CD4-positive, alpha-beta T cell treated with Interleukin-6 at 100 ng/mL for 8 hours (primary cell): ENCODE measurements around the gene SPATA13.

Source experiments
- DNase-seq: peaks from one replicate; pipeline ENCODE4 v3.0.0-alpha.2; 2020; ENCODE audit warnings: mixed read lengths, low spot score

The SPATA13 gene

DNA sequence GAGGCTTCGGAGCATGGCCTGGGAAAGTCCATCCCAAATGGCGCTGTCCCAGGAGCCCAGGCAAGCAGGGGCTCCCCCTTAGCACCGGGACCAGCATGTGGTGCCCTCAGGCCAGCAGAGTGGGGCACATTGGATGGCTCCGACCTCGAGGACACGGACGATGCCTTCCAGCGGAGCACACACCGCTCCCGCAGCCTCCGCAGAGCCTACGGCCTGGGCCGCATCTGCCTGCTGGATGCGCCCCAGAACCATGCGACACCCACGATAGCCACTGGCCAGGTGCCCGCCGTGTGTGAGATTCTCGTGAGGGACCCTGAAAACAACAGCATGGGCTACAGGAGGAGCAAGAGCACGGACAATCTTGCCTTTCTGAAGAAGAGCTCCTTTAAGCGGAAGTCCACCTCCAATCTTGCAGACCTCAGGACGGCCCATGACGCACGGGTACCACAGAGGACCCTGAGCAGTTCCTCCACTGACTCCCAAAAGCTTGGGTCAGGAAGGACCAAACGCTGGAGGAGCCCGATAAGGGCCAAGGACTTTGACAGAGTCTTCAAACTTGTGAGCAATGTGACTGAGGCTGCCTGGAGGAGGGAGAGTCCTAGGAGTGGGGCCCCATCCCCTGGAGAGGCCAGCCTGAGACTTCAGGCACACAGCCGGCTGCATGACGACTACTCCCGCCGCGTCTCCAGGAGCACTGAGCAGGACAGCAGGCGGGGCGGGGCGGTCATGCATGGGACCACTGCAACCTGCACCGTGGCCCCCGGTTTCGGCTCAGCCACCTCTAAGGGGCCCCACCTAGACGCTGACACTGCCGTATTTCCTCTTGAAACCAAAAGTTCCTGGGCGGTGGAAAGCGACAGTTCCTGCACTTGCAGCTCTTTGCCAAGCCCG lies 63.1 kb downstream of the SPATA13 start:
- no peak for DNase-seq

DNA sequence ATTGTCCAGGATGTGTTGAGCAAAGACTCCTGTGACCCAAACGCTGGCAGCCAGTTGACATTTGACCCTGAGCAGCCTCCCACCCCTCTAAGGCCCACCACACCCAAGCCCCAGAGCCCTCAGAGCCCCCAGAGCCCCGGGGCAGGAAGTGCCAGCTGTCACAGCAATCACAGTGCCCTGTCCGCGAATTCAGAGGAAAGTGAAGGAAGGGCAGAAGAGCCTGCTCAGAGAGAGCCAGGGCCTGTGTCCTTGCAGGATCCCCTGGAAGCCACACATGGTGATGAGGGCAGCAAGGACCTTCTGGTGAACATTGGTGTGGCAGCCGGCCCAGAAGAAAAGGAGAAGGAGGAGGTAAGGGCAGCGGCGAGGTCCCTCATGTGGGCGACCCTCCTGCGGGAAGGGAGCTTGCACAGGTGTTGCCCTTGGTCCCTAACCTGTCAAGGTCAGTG lies 63.7 kb downstream of the SPATA13 start:
- DNase-seq: no peak

DNA sequence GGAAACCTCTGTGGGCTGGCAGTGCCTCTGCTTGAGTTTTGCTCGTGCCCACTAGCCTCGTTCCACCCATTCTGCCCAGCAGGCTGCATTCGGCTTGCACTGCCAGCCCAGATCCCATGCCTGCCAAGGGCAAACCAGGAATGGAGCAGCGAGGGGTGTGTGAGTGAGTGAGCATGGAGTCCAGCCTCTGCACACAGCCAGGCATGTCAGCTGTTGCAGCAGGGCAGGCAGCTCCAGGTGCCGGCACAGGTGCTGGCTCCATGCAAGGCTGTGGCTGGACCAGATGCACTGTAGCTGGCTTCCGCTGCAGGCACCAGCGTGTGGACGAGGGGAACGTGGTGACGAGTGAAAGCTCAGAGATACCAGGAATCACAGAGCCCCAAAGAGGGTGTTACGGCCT lies 64.5 kb downstream of the SPATA13 start:
- DNase-seq: no peak

DNA sequence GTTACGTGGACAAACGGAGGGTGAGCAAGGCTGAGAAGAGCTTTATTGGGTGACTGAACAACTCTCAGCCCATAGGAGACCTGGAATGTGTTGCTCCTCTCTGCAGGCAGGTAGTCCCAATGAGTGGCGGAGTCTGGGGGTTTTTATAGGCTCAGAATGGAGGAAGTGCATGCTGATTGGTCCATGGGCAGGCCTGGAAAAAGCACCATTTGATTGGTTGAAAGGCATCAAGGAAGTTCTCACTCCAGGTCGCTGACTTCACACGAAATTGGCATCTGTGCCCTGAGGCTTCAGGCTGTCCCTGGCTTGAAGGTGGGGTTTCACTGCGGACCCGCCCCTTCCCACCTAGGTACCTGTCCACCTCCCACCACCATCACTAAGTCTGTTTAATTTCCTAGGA lies 65.4 kb downstream of the SPATA13 start:
- DNase-seq: no peak

DNA sequence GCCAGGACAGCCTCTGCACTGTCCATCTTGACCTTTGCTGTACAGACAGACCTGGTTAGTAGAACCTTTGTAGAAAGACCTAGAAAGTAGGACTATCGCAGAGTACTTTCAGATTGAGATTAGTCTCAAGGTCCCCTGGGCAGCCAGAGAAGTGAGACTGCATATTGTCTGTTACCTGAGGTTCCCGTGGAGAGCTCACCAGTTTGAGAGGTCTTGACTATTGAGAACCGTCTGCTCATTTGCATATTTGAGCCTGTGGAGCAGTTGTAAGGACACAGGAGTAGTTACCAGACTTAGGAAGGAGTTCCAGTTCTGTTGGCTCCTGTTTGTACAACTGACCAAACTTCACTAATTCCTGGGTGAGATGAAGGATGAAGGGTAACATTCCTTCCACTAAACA lies 66.2 kb downstream of the SPATA13 start:
- no peak for DNase-seq

DNA sequence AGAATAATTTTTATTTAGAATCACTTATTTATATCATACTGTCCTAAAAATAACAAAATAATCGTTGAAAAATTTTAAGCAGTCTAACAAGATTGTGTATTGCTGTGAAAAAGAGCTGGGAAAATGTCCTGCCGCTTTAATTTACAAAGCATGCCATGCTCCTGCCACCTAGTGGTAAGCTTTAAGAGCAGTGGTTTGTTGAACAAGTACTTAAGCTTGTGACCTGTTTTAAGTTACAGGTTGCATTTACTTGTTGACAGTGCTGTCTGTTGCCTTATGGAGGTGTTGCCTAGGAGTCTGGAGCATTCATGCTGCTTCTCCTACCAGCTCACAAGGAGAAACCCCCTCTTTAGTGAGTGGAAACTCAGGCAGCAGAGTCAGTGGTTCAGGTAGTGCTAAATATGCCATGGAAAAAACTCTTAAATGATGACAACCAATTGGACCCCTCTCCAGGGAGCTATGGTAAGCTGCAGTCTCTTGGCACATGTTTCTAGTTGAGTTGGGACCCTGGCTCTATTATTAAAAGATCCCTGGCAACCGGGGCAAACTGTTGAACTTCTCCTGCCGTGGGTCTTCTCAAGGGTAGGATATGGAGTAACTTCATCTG lies 68.4 kb downstream of the SPATA13 start:
- peak; percentile 66 for DNase-seq

DNA sequence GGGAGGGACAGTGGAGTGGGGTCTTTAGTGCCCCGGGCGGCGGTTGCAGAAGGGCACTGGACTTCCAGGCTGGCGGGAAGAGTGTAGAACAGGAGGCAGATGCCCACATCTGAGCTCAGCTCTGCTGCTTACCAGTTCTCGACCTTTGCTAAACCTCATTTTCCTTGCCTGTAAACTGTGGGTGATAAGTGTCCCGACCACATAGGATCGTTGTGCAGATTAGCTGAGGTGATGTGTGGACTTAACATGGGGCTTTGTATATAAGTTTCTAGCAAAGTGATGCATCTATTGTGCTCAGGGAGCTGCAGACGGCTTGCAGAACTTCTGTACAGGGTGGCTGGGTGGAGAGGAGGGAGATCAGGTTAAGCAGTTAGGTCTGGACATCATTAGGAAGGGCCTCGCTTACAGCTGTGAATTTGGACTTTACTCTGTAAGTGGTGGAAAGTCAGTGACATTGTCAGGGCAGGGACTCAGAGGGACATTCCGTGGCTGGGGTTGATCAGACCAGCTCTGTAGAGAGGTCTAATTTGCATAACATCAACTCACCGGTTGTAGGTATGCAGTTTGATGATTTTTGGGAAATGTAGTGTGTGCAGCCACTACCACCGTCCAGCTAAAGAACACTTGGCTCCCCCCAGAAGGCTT lies 70.0 kb downstream of the SPATA13 start:
- DNase-seq: no peak

DNA sequence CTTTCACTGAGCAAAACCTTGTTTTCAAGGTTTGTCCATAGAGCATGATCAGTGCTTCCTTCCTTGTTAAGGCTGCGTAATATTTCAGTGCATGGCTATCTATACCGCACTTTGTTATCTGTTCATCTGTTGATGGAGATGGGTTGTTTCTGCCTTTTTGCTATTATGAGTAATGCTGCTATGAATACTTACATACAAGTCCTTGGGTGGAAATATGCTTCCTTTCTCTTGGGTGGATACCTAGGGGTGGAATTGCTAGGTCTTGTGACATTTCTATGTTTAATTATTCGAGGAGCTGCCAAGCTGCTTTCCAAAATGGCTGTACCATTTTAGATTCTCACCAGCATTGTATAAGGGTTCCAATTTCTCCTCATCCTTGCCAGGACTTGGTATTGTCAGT lies 70.9 kb downstream of the SPATA13 start:
- DNase-seq: no peak

DNA sequence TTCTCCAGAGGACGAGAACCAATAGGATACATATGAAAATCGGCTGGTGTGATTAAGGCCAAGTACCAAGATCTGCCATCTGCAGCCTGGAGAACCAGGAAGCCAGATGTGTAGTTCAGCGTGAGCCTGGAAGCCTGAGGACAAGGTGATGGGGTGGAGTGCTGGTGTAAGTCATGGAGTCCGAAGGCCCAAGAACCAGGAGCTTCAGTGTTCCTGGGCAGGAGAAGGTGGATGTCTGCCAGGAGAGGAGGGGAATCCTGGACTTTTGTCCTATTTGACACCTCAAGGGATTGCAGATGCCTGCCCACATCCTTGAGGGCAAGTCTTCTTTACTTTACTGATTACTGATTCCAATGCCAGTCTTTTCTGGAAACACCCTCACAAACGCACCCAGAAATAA lies 71.5 kb downstream of the SPATA13 start:
- DNase-seq: no peak

DNA sequence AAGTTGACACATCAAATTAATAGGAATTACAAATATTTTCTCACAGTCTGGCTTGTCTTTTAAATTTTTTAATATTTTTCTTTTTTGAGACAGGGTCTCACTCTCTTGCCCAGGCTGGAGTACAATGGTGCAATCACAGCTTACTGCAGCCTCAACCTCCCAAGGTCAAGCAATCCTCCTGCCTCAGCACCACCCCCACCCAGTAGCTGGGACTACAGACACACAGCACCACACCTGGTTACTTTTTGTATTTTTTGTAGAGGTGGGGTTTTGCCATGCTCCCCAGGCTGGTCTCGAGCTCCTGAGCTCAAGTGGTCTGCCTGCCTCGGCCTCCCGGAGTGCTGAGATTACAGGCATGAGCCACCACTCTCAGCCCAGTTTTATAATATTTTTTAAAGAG lies 72.0 kb downstream of the SPATA13 start:
- no peak for DNase-seq

DNA sequence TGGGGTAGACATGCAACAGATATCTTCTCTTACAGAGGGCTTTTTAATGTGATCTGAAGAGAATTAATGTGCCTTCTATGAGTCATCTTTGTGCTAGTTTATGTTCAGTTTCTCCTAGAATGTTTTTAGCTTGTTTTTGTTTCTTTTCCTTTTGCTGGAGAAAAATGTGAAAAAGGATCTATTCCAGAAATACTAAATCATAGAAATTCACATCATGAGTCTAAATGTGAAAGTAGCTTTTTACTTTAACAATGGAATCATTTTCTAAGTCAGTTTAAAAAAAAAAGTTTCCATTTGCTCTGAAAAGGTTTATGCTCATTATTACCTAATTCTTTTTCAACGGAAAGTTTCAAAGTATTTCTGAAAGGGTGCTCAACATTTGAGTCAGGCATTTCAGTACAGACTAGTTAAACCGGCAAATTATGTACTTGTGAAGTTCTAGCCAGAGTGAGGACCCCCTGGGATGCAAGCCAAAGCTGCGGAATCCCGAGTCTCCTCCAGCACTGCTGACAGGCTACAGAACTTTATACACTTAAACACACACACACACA lies 72.9 kb downstream of the SPATA13 start:
- no peak for DNase-seq

DNA sequence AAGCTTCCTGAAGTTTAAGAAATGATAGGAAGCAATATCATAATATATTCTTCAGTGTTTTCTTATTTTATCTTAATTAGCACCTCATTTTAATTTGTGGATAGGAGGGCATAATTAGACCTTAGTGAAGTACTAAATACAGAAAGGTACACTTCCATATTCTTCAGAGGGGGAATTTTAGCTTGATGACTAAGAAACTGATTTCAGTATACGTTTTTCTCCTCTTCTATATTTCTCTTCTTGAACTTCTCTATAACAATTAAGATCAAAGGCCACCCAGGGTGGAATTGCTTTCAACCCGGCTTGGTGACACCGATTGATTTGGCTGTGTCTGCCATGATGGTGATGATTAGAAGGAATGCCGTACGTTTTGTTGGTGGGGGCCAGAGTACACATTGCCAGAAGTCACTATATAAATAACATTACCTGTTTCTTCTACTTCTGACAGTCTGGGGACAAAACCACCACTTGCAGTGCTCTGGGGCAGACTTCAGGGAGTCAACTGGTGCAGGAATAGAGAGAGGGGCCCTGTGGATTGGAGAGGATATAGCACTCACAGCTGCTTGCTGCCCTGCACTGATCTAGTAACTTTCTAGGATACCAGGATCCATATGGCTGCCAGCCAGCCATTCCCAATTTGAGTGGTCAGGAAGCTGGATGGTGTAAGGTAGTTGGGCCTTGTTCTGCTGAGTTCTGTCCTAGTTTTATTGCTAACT lies 73.8 kb downstream of the SPATA13 start:
- DNase-seq: no peak

DNA sequence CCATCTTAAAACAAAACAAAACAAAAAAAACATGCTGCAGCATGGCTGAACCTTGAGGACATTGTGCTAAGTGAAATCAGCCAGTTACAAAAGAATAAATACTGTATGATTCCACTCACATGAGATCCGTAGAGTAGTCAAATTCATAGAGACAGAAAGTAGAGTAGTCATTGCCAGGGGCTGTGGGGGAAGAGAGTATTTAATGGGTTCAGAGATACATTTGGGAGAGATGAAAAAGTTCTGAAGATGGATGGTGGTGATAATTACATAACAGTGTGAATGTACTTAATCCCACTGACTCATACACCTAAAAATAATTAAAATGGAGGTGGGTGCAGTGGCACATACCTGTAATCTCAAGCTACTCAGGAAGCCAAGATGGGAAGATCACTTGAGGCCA lies 76.8 kb downstream of the SPATA13 start:
- no peak for DNase-seq

DNA sequence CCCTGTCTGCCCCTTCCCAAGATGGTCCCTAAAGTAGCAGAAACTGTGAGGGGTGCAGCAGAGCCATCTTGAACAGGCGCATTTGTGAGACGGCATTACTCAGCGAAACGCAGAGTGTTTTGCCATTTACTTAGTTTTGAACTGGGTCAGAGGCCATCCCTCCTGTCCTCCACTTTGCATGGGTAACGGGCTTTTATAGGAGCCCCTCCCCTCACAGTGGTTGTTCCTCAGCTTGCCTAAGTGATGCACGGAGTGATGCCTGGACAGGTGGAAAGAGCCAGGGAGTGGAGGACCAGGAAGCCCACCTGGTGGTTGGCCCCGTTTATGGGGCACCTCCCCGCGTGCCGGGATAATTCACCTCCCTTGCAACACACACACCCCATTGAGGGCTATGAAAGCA lies 80.8 kb downstream of the SPATA13 start:
- no peak for DNase-seq

DNA sequence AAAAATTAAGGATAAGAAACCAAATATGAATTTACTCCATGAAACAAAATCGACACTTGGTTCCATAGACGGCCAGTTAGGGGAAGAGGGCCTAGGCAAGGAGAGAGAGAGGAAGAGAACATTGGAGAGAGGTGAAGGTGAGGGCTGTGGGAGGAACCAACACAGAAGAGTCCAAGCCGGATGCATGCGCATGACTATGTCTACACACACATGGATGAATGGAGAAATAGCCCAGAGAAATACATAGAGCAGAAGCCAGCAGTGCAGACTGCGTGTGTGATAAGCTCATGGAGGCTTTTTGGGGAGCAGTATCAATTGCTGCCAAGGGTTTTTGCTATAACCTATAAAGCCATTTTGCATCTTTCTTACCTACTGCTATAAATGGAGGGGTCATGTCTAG lies 81.6 kb downstream of the SPATA13 start:
- DNase-seq: no peak

DNA sequence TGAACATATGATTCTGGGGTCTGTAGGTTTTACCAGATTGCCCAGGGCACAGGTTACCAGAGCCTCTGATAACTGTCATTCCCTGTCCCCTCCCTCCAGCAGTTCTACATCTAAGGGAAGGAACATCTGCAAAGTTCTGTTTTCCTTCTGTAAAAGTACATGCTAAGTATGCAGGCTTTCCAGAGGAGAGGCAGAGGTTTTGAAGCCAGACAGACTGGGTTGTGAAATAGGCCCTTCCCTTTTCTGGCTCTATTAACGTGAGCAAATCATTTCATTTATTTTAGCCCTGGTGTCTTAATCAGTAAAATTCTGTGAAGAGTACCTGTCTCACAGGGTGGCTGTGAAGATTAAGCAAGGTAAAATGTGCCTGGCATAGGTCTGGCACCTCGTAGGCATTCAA lies 82.8 kb downstream of the SPATA13 start:
- DNase-seq: no peak

DNA sequence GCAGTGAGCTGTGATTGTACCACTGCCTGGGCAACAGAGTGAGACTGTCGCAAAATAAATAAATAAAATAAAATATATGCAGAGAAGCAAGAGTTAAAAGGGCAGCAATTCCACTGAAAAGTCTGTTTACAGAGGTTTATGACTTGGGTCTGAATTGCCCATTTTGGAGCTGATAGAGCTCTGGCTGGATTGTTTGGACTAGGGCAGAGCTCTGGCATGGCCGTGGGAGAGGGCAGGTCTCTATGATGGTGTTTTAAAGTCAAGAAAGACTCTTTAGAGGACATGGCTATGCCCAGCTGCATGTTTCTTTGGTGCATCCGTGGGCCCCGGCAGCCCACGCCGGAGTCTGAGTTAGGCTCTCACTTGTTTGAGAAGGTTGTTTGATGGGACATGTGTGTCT lies 84.3 kb downstream of the SPATA13 start:
- no peak for DNase-seq

DNA sequence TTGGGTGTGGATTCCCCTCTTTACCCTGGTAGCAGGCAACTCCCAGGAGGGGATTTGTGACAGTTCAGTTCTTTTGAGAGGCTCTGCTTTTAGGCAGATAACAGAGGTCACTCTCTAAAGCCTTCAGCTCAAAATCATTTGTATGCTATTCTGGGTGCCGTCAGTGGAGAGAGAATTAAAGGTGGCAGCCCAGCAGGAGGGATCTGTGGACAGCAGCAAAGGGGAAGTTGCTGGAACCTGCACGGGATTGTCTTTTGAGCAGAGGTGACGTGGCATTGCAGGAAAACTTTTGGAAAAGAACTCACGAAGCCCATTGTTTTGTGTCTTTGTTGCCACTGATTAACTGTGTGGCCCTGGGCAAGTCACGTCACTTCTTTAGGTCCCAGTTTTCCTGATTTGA lies 86.5 kb downstream of the SPATA13 start:
- no peak for DNase-seq

DNA sequence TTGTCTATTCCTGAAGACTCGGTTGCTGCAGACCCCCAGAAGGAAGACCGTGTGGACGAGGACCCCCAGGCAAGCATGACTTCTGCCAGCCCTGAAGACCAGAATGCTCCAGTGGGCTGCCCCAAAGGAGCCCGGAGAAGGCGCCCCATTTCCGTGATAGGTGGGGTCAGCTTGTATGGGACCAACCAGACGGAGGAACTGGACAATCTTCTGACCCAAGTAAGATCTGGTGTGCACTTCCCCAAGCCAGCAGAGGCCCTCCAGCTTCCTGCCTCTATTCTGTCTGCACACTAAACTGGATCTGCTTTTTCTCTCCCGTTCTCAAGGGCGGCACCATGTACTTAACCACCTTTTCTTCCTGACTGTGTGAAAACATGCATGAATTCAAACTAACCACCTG lies 89.1 kb downstream of the SPATA13 start:
- no peak for DNase-seq

DNA sequence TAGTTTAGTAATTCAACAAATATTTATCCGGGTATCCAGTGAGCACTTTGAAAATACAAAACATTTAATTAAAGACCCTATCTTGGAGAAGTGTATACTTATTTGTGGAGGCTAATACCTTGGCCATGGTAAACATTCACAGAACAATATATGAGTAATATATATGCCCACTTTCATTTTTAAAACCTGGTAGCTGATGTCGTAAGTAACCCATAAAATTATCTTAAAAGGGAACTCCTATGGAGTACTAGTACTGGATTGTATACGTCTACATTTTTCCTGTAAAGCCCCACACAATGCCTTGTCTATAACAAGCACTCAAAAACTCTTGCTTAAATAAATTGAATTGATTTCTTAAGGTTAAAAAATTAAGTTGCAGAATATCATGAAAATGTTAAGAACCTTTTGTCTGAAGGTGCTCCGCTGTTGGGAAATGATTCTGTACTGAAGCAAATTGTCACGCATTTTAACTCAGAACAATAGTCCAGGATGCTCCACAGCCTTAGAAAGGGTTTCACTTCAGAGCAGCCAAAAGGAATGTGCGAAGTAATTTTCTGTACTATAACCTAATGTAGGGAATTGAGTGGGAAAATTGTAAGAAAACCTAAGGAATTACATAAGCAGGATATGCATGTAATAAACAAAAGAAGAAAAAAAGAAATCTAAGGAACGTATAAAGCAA lies 90.0 kb downstream of the SPATA13 start:
- DNase-seq: no peak

DNA sequence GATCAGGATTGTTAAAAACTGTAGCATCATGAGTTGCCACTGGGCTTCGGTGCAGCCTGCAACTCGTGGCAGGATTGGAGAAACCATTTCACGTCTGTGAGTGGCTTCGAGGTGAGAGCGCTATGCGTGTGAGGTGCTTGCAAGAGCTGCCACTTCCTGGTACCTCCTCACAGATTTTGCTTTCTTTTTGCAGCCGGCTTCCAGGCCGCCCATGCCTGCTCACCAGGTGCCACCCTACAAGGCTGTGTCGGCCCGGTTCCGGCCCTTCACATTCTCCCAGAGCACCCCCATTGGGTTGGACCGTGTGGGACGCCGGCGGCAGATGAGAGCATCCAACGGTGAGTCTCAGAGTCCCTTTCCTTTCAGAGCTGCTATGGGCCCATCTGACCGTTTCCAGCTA lies 91.0 kb downstream of the SPATA13 start:
- DNase-seq: peak; percentile 92

DNA sequence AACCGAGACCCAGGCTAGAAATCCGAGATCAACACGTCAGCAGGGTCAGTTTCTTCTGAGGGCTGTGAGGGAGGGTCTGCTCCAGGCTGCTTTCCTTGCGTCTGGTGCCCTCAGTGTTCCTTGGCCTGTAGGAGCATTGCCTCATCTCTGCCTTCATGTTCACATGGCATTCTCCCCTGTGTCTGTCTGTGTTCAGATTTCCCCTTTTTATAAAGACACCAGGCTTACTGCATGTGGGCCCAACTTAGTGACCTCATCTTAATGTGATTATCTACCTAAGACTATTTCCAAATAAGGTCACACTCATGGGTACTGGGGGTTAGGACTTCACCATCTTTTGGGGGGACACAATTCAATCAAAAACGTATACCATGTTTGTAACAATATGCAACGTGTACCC lies 91.6 kb downstream of the SPATA13 start:
- DNase-seq: no peak
